GM19324 (cell line): ENCODE measurements around the gene OVAAL.

Experiments used
- ATAC-seq: cut with Tn5 transposase; IDR thresholded peaks from one replicate; pipeline ENCODE4 v1.9.1; 2021; ENCODE audit warnings: mild to moderate bottlenecking, moderate library complexity; ENCODE audit not compliant: unreplicated experiment, low FRiP score

OVAAL gene

DNA sequence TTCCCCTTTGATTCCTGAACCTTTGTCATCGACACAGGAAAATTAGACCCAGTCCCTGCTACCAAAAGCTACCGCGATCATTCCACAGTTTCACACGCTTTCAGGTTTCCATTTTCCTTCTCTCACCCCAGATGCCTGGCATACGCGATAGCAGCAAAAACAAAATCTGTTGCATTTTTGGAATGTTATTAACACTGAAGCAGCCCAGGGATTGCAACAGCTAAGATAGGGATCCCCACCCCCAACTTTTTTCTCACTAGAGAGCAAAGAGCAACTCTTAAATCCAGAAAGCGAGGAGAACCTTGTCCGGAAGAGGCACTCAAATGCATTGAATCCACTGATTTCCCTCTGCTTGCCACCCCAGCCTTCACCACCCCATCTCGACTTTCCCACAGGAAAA, 8.9 kb downstream of the OVAAL start:
- ATAC-seq: no peak

DNA sequence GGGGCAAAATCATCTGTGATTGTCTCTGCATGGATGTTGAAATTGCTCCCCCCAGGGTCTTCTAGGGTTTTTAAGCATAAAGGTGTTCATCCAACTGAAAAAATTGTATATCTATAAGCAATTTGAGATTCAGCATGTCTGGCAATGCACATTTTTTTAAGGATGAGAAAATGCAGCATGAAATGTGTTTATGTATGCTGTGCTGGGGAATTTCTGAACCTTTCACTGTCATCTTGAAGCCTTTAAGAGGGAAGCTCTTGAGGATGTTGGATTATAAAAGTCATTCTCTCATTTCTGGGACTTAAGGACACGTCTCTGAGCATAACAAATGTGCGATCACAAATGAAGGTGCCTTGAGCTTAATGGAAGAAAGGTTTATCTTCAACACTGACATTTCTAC, 9.4 kb downstream of the OVAAL start:
- no peak for ATAC-seq

DNA sequence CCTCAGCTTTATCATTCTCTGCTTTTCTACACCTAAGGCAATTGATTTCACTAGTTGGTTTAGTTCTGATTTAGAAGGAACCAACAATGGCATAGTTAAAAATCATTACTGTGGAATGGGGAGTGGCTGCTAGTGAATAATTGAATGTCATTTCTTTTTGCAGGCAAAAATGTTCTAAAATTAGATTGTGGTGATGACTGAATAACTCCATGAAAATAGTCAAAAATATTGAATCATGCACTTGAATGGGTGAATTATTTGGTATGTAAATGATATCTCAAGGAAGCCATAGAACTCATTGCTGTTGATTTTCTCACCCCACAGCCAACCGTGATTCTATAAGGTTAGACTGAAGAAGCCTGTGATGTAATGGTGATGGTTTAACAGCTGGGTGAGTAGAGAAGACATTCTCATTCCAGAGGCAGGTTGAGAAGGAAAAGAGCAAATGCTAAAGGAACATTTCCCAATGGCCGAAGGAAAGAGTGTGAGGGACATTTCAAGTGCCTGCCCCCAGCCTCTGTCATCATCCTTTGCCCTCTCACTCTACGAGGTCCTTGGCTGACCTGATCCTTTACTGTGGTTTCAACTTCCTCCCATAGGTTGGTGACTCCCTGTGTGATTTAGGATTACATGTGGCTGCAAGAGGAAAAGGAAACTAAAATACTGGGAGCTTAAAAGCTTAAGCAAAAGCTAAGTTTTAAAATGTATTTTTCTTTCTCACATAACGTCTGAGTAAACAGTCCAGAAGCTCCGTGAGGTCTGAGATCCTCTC, 12.5 kb downstream of the OVAAL start:
- no peak for ATAC-seq

- no peak for ATAC-seq
Measured at GRCh38 chr1:180571832-180572636, 13.3 kb downstream of the OVAAL start.

DNA sequence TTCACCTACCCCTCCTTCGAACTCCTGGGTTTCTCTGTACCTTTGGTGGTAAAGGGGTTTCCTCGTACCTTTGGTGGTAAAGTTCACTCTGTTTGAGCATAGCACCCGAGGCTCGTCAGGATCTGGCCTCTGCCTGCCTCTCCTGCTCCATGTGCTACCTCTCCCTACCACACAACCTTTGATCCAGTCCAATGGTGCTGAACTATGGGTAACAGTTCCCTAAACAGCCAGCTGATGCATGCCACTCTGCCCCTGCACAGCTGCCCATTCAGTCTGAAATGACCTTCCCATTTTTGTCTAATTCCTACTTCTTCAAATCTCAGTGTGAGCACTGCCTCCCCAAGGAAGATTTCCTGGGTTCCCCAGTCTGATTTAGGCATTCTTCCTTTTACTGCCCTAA, 14.0 kb downstream of the OVAAL start:
- ATAC-seq: no peak

- no peak for ATAC-seq
Measured at GRCh38 chr1:180574031-180574713, 15.4 kb downstream of the OVAAL start.

DNA sequence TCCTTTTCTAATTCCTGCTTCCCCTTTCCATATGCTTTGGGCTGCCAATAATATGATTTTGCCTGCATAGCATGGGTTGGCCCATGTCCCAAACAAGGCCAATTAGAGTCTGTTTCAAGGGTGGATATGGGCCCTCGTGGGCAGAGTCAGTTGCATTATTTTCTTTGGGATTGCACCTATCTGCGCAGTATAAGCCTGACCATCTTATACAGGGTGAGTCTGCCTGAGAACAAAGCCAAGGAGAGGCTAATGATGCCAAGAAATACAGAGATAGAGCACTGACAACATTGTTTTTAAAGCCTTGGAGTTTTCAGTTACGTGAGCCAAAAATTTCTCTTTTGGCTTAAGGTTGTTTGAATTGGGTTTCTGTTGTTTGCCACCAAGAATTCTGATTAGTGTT, 18.6 kb downstream of the OVAAL start:
- ATAC-seq: no peak

GRCh38 chr1:180579961-180580611, 21.3 kb downstream of the OVAAL start:
- no peak for ATAC-seq

DNA sequence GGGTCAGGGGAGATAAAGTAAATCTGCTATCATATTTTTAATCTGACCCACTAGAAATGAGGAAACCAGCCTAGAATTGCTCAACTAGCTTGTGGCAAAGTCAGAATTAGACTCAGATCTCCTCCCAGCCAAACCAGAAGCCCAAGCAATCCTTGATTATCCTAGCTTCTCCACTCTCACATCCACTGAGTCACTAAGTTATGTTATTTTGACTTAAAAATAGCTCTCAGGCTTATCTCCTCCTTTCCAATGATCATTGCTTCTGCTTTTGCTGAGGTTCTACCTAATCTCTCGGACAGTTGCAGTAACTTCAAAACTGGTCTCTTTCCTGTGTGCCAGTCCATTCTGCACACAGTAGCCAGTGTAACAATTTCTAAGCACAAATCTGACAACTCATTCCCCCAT, 22.9 kb downstream of the OVAAL start:
- no peak for ATAC-seq

GRCh38 chr1:180584869-180585268, 26.1 kb downstream of the OVAAL start:
- ATAC-seq: no peak

GRCh38 chr1:180585994-180586359, 27.2 kb downstream of the OVAAL start:
- ATAC-seq: no peak

DNA sequence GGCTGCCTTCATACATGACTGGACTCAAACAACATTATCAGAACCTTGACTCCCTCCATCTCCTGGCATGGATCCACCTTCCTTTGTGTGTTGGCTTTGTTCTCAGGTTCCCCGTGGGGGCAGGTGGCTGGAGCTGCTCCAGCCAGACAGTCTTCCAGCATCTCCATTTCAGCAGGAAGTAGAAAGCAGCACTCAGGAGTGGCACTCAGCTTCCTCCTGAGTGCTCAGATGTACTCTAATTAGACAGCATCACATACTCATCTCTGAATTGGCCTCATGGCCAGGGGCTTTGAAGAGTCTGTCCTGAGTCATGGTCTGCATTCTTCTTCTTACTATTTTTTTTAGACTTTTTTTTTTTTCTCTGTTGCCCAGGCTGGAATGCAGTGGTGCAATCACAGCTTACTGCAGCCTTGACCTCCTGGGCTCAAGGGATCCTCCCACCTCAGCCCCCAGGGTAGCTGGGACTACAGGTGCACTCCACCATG, 27.9 kb downstream of the OVAAL start:
- no peak for ATAC-seq

DNA sequence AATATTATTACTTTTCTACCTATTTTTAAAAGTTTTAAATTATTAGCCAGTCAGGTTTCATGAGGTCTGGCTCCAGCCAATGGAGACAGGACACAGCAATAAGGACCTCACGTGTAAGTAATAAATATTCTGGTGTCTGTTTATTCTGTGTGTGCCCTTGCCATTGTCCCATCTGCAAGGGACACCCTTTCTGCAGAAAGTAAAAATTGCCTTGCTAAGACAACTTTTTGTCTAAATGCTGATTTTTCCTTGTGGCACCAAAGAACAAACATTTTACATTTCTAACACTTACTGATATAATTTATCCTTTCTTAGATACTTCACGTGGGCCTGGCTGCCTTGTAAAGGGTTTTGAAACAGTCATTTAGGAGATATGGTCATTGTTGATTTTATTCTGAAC, 29.4 kb downstream of the OVAAL start:
- no peak for ATAC-seq

DNA sequence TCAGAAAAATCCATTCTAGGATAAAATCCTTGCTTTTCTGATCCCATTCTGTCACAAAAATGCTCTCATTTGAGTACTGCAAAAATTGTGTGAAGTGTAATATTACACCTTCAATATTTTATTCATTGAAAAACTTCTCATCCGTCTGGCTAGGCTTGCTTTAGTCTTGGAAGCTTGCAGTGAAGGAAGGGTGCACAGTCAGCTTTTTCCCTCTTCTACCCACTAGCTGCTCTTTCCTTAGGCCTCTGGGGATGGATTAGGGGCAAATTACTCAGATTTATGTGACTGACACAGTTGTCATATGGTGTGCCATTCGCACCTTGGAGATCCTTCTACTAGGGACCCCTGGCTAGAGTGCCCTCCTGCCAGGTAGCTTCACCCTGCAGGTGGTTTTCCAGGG, 32.1 kb downstream of the OVAAL start:
- ATAC-seq: no peak

- ATAC-seq: no peak
Measured at GRCh38 chr1:180593382-180593781, 34.6 kb downstream of the OVAAL start.

- ATAC-seq: no peak
Measured at GRCh38 chr1:180594723-180595122, 36.0 kb downstream of the OVAAL start.

DNA sequence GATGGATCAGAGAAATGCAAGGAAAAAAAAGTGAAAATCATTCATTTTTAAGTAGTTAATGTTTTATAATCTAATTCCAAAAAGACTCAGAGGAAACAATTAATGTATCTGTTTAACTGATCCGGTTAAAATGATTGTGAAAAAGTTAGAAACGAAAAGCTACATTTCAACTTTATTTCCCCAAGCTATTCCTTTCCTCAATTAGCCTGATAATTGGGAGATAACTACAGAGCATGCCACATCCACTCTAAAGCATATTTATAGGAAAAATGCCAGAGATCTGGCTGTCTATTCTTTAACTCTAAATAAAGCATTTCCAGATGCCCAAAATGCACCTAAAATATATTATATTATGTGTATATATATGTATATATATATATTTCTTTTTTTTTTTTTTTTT, 37.2 kb downstream of the OVAAL start:
- no peak for ATAC-seq

GRCh38 chr1:180597520-180597919, 38.8 kb downstream of the OVAAL start:
- ATAC-seq: no peak

- no peak for ATAC-seq
Measured at GRCh38 chr1:180598333-180598974, 39.7 kb downstream of the OVAAL start.

- ATAC-seq: no peak
Measured at GRCh38 chr1:180600343-180600742, 41.6 kb downstream of the OVAAL start.
